WTC11 (cell line): ENCODE data around the gene LIG3. TPM values are rescaled to one million over a fixed set of nuclear protein-coding genes. Genes with fewer than 3 reads are reported as not detected.

Source experiments
- ATAC-seq: fragments of 200-7000 bp; cut with Tn5 transposase; 2 replicates; pipeline ENCODE4 v1.10.0; 2021; ENCODE audit warnings: mild to moderate bottlenecking, moderate library complexity
- CTCF ChIA-PET: fragments of 300-600 bp; sonication (Branson Sonifier 250); formaldehyde crosslinking; loops from one replicate; lab custom pipeline; 2021; ENCODE audit warnings: antibody characterized with exemption; lab: Charles Lee
- POLR2A ChIA-PET: fragments of 350-600 bp; sonication (Branson Sonifier 250); formaldehyde crosslinking; loops from one replicate; lab custom pipeline; 2021; ENCODE audit warnings: antibody characterized with exemption; lab: Charles Lee
- DNase-seq: peaks from one replicate; pipeline ENCODE4 v3.0.0; 2021; ENCODE audit warnings: low spot score
- H3K27ac Mint-ChIP-seq: 2 replicates; pipeline ENCODE4 v1.8.0; 2021; ENCODE audit warnings: mixed read lengths
- H3K27me3 Mint-ChIP-seq: 2 replicates; pipeline ENCODE4 v1.8.0; 2021; ENCODE audit warnings: low read depth, mild to moderate bottlenecking, moderate library complexity, mixed read lengths
- H3K36me3 Mint-ChIP-seq: 2 replicates; pipeline ENCODE4 v1.8.0; 2021; ENCODE audit warnings: mixed read lengths
- H3K4me1 Mint-ChIP-seq: 2 replicates; pipeline ENCODE4 v1.8.0; 2022; ENCODE audit warnings: mixed read lengths
- H3K4me3 Mint-ChIP-seq: 2 replicates; pipeline ENCODE4 v1.8.0; 2021; ENCODE audit warnings: mild to moderate bottlenecking, moderate library complexity, mixed read lengths
- H3K9me3 Mint-ChIP-seq: 2 replicates; pipeline ENCODE4 v1.8.0; 2021; ENCODE audit warnings: mixed read lengths
- ARID4B ChIP-seq: sonication (generic); formaldehyde crosslinking; IDR thresholded peaks from 2 replicates; pipeline ENCODE4 v1.8.0; 2023; ENCODE audit warnings: missing genetic modification reagents, mild to moderate bottlenecking, borderline replicate concordance
- CBFB ChIP-seq: sonication (generic); formaldehyde crosslinking; IDR thresholded peaks from 2 replicates; pipeline ENCODE4 v1.8.1; 2022; ENCODE audit warnings: mild to moderate bottlenecking, low read depth, missing genetic modification reagents
- CREM ChIP-seq: sonication (generic); formaldehyde crosslinking; IDR thresholded peaks from 2 replicates; pipeline ENCODE4 v1.8.1; 2022; ENCODE audit warnings: mild to moderate bottlenecking, missing genetic modification reagents, moderate library complexity
- ETV6 ChIP-seq: sonication (generic); formaldehyde crosslinking; IDR thresholded peaks from 2 replicates; pipeline ENCODE4 v1.8.1; 2022; ENCODE audit warnings: mild to moderate bottlenecking, missing genetic modification reagents
- FOXK1 ChIP-seq: sonication (generic); formaldehyde crosslinking; IDR thresholded peaks from 2 replicates; pipeline ENCODE4 v1.8.0; 2022; ENCODE audit warnings: mild to moderate bottlenecking, moderate library complexity, missing genetic modification reagents
- FOXP1 ChIP-seq: sonication (generic); formaldehyde crosslinking; IDR thresholded peaks from 2 replicates; pipeline ENCODE4 v1.8.0; 2022; ENCODE audit warnings: missing genetic modification reagents, mild to moderate bottlenecking, moderate library complexity, borderline replicate concordance
- GABPB1 ChIP-seq: sonication (generic); formaldehyde crosslinking; IDR thresholded peaks from 2 replicates; pipeline ENCODE4 v1.8.1; 2023; ENCODE audit warnings: mild to moderate bottlenecking, missing genetic modification reagents
- HMGXB4 ChIP-seq: sonication (generic); formaldehyde crosslinking; IDR thresholded peaks from 2 replicates; pipeline ENCODE4 v1.8.1; 2023; ENCODE audit warnings: mild to moderate bottlenecking, moderate library complexity, missing genetic modification reagents
- IRF2 ChIP-seq: sonication (generic); formaldehyde crosslinking; IDR thresholded peaks from 2 replicates; pipeline ENCODE4 v1.8.0; 2022; ENCODE audit warnings: low read depth, missing genetic modification reagents, borderline replicate concordance
- MAX ChIP-seq: sonication (generic); formaldehyde crosslinking; IDR thresholded peaks from 2 replicates; pipeline ENCODE4 v1.8.0; 2022; ENCODE audit warnings: mild to moderate bottlenecking, missing genetic modification reagents
- NFYB ChIP-seq: sonication (generic); formaldehyde crosslinking; conservative IDR thresholded peaks from 2 replicates; pipeline ENCODE4 v1.8.0; 2022; ENCODE audit warnings: low read depth, missing genetic modification reagents
- OVOL2 ChIP-seq: fragments of 250-450 bp; sonication (Bioruptor Pico); IDR thresholded peaks from 2 replicates; pipeline ENCODE4 v1.9.0; 2021; ENCODE audit warnings: mild to moderate bottlenecking, borderline replicate concordance
- SP1 ChIP-seq: sonication (generic); formaldehyde crosslinking; conservative IDR thresholded peaks from 2 replicates; pipeline ENCODE4 v1.8.1; 2022; ENCODE audit warnings: missing genetic modification reagents
- TEAD1 ChIP-seq: sonication (generic); formaldehyde crosslinking; IDR thresholded peaks from 2 replicates; pipeline ENCODE4 v1.8.0; 2022; ENCODE audit warnings: mild to moderate bottlenecking, missing genetic modification reagents
- TP53 ChIP-seq: sonication (generic); formaldehyde crosslinking; IDR thresholded peaks from 2 replicates; pipeline ENCODE4 v1.8.1; 2023; ENCODE audit warnings: mild to moderate bottlenecking, missing genetic modification reagents
- USF1 ChIP-seq: sonication (generic); formaldehyde crosslinking; IDR thresholded peaks from 2 replicates; pipeline ENCODE4 v1.8.0; 2022; ENCODE audit warnings: mild to moderate bottlenecking, missing genetic modification reagents
- ZNF121 ChIP-seq: sonication (generic); formaldehyde crosslinking; IDR thresholded peaks from 2 replicates; pipeline ENCODE4 v1.8.0; 2023; ENCODE audit warnings: missing genetic modification reagents
- total RNA-seq: library from RNA; stranded (reverse); gene quantifications from 3 replicates; pipeline ENCODE4 v1.2.3, GENCODE V29; 2021

LIG3 gene
- total RNA-seq, 1 experiment from 2014 or later: 92.3 TPM

- peaks cover 35% of the 10 kb centered on the region for H3K27me3 Mint-ChIP-seq
- no peak overlapping the region for H3K4me3 Mint-ChIP-seq
- ChIA-PET CTCF (interaction anchor here (1.0 kb wide), 1 partner anchor 9 kb away, joined by 3 read pairs; no protein-coding TSS in a partner anchor), POLR2A (no interaction called here)
- ATAC-seq (no peak), DNase-seq (no peak)
- H3K27ac Mint-ChIP-seq: no peak overlapping the region
- TF ChIP-seq HMGXB4 (CRISPR knock-in tag) (no peak), ARID4B (CRISPR knock-in tag) (no peak)
- H3K4me1 Mint-ChIP-seq: peaks cover 8% of the 10 kb centered on the region
- peaks cover 8% of the 10 kb centered on the region for H3K36me3 Mint-ChIP-seq
- no peaks in the 10 kb centered on the region for H3K9me3 Mint-ChIP-seq
These were observed 21.9 kb upstream of the LIG3 start for GRCh38 chr17:34958438-34958837.

GRCh38 chr17:34961093-34961911 lies 19.0 kb upstream of the LIG3 start, which contains the start of the genes CCT6B and ZNF830:
Gene CCT6B, minus strand, starts transcription at chr17:34961460. Its CDS starts 67 bp downstream, at chr17:34961393.
Gene ZNF830, plus strand, starts transcription at chr17:34961540. Its CDS starts 27 bp downstream, at chr17:34961567.
- H3K9me3 Mint-ChIP-seq: no peaks in the 10 kb centered on the region
- H3K27me3 Mint-ChIP-seq: peaks cover 30% of the 10 kb centered on the region
- ChIA-PET CTCF (no interaction called here), POLR2A (interaction anchor here (1.0 kb wide), 1 partner anchor 19 kb away, joined by 3 read pairs; the partner anchor contains the start of gene LIG3)
- H3K36me3 Mint-ChIP-seq: peaks cover 13% of the 10 kb centered on the region
- TF ChIP-seq FOXK1 (CRISPR knock-in tag): peak; percentile 90
- peak; percentile 43; the same call in 1 of the 2 replicates for TF ChIP-seq FOXP1 (CRISPR knock-in tag)
- TF ChIP-seq NFYB (CRISPR knock-in tag): peak; percentile 52; the same call in 1 of the 2 replicates
- peak; percentile 72; the same call in 1 of the 2 replicates for TF ChIP-seq ARID4B (CRISPR knock-in tag)
- peak; percentile 74; the same call in 1 of the 2 replicates for TF ChIP-seq ETV6
- no peak for TF ChIP-seq CBFB
- TF ChIP-seq TP53 (CRISPR knock-in tag): 0 out of 2 replicates have a peak, but pooled peaks have one; percentile 8
- peak; percentile 70 for TF ChIP-seq SP1 (CRISPR knock-in tag)
- peak; percentile 74 for TF ChIP-seq MAX
- peak; percentile 97 for TF ChIP-seq CREM
- peak; percentile 73 for TF ChIP-seq GABPB1
- TF ChIP-seq USF1 (CRISPR knock-in tag): peak; percentile 33; the same call in 1 of the 2 replicates
- no peak for TF ChIP-seq ZNF121 (CRISPR knock-in tag)
- peak; percentile 70 for TF ChIP-seq TEAD1 (CRISPR knock-in tag)
- no peak for TF ChIP-seq OVOL2 (CRISPR knock-in tag)
- no peak for TF ChIP-seq IRF2
- H3K27ac Mint-ChIP-seq: peak within 1 kb of the TSS; percentile 100
- ATAC-seq (peak; percentile 90), DNase-seq (peak; percentile 88)
- H3K4me1 Mint-ChIP-seq: peaks cover 8% of the 10 kb centered on the region
- H3K4me3 Mint-ChIP-seq: peak within 1 kb of the TSS; percentile 100
